ENCODE measurements around the gene CYSTM1. TPM values are rescaled to one million over a fixed set of nuclear protein-coding genes. Genes with fewer than 3 reads are reported as not detected.

The CYSTM1 gene
- total and polyA plus RNA-seq, 7 experiments from 2014 or later = 1.6 to 11.1 (median 3.5) TPM

DNA sequence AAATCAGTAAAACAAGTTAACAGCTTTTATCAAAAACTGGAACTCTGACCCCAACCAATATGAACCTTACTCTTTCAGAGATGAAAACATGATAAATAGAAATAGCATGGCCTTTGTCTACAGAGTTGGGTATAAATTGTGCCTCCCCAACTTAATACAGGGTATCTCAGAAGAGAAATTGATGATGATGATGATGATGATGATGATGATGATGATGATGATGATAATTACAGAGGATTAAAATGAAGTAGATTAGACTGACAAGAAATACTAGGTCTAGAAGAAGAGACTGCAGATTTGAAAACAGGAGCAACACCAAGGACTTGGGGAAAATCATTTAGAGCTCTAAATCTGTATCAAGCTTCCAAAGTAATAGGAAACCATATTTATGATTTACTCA, 100.8 kb downstream of the CYSTM1 start:
- Mint-ChIP-seq H3K36me3 (peaks cover 4 to 40% (median 26%) of the 10 kb centered on the region in 5 donors), H3K27ac (no peak overlapping the region)
- ATAC-seq = no peak

DNA sequence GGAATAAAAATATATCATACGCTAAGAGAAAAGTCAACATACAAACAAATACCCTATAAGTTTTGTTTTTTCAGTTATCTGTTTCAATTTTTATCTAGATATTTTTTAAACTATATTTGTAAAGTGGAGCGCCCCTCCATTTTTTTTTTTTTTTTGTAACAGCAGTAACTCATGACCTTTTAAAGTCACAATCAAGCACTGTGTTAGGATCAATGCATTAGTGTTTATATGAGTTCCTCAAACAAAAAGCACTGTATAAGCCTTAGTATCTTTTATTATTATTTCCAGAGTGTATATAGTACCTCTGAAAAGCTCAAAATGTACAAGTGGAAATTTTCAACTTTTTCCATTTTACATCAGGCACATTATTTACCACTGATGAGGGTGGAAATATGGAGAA, 107.3 kb downstream of the CYSTM1 start:
- ChIA-PET POLR2A (interaction anchor here (1.0 kb wide), 1 partner anchor 40 kb away, joined by 3 read pairs; no protein-coding TSS in a partner anchor), CTCF (interaction anchor here (0.7 kb wide), 1 partner anchor 1390 kb away, joined by 5 read pairs; no protein-coding TSS in a partner anchor)
- Histone ChIP-seq H3K4me1 (ENCODE audit: control insufficient read depth in 2 of 2, insufficient read depth in 2 of 2, low read length in 2 of 2) (no peaks in the 10 kb centered on the region), H3K4me3 (ENCODE audit: low read length) (no peak overlapping the region), H3K27me3 (ENCODE audit: control insufficient read depth in 2 of 2, insufficient read depth in 2 of 2, low read length in 2 of 2) (no peaks in the 10 kb centered on the region), H3K36me3 (ENCODE audit: control insufficient read depth in 2 of 3, insufficient read depth in 3 of 3, low read length in 3 of 3) (no peaks in the 10 kb centered on the region), H3K9me3 (ENCODE audit: control insufficient read depth in 2 of 3, low read length in 3 of 3) (no peaks in the 10 kb centered on the region), H3K27ac (ENCODE audit: low read depth, low read length) (no peak overlapping the region)
- Mint-ChIP-seq H3K4me1 (peaks cover 10 to 30% (median 12%) of the 10 kb centered on the region in 7 donors), H3K9me3 (peaks cover 0 to 2% (median 0%) of the 10 kb centered on the region in 11 donors), H3K36me3 (peaks cover 0 to 24% (median 9%) of the 10 kb centered on the region in 5 donors), H3K4me3 (no peak overlapping the region), H3K27ac (no peak overlapping the region), H3K27me3 (no peaks in the 10 kb centered on the region)
- ATAC-seq (no peak), DNase-seq (no peak)
- intact Hi-C loops (cut with micrococcal nuclease) = no loop called here

More for the DNA sequence above, 100.8 kb downstream of the CYSTM1 start:
- Histone ChIP-seq H3K4me1 (ENCODE audit: control insufficient read depth in 2 of 2, insufficient read depth in 2 of 2, low read length in 2 of 2) (no peaks in the 10 kb centered on the region), H3K36me3 (ENCODE audit: control insufficient read depth in 2 of 3, insufficient read depth in 3 of 3, low read length in 3 of 3) (no peaks in the 10 kb centered on the region), H3K9me3 (ENCODE audit: control insufficient read depth in 2 of 3, low read length in 3 of 3) (no peaks in the 10 kb centered on the region), H3K4me3 (ENCODE audit: low read length) (no peak overlapping the region), H3K27me3 (ENCODE audit: control insufficient read depth in 2 of 2, insufficient read depth in 2 of 2, low read length in 2 of 2) (no peaks in the 10 kb centered on the region), H3K27ac (ENCODE audit: low read depth, low read length) (no peak overlapping the region)
- H3K4me3 Mint-ChIP-seq = no peak overlapping the region
- ChIA-PET POLR2A (interaction anchor here (1.5 kb wide), 1 partner anchor 8 kb away, joined by 5 read pairs; no protein-coding TSS in a partner anchor), CTCF (interaction anchor here (0.6 kb wide), 1 partner anchor 505 kb away, joined by 4 read pairs; no protein-coding TSS in a partner anchor)
- H3K27me3 Mint-ChIP-seq = no peaks in the 10 kb centered on the region
- no peak for DNase-seq
- H3K9me3 Mint-ChIP-seq = peaks cover 0 to 2% (median 0%) of the 10 kb centered on the region in 11 donors
- peaks cover 8 to 18% (median 12%) of the 10 kb centered on the region in 7 donors for H3K4me1 Mint-ChIP-seq
- intact Hi-C loops (cut with micrococcal nuclease) = no loop called here

DNA sequence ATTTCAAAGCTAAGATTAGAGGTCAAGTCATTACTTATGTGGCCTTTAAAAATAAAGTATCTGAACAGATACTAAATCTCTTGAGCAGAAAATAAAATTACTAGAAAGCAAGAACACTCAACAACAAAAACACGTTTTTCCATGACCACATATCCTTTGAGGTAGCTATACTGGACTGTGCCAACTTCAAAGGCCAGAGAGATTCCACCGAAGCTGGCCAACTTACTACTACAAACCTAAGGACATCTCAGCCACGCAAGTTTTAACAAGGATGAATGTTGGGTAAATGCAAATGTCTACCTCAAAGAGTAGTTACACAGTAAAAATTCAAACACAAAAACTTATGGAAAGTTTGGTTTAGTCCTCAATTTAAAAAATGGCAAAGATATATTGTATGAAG, 109.0 kb downstream of the CYSTM1 start:
- ATAC-seq (no peak), DNase-seq (no peak)
- Histone ChIP-seq H3K36me3 (ENCODE audit: control insufficient read depth in 2 of 3, insufficient read depth in 3 of 3, low read length in 3 of 3) (no peaks in the 10 kb centered on the region), H3K27ac (ENCODE audit: low read depth, low read length) (no peak overlapping the region), H3K4me3 (ENCODE audit: low read length) (no peak overlapping the region), H3K9me3 (ENCODE audit: control insufficient read depth in 2 of 3, low read length in 3 of 3) (no peaks in the 10 kb centered on the region), H3K4me1 (ENCODE audit: control insufficient read depth in 2 of 2, insufficient read depth in 2 of 2, low read length in 2 of 2) (no peaks in the 10 kb centered on the region), H3K27me3 (ENCODE audit: control insufficient read depth in 2 of 2, insufficient read depth in 2 of 2, low read length in 2 of 2) (no peaks in the 10 kb centered on the region)
- intact Hi-C loops (cut with micrococcal nuclease) = no loop called here
- POLR2A ChIA-PET = interaction anchor here (0.7 kb wide), 1 partner anchor 15 kb away, joined by 3 read pairs; no protein-coding TSS in a partner anchor
- CTCF ChIA-PET = interaction anchor here (0.6 kb wide), 1 partner anchor 9 kb away, joined by 5 read pairs; no protein-coding TSS in a partner anchor
- H3K27ac Mint-ChIP-seq = no peak overlapping the region
- no peaks in the 10 kb centered on the region for H3K27me3 Mint-ChIP-seq
- no peaks in the 10 kb centered on the region for H3K9me3 Mint-ChIP-seq
- H3K4me3 Mint-ChIP-seq = no peak overlapping the region
- peaks cover 12 to 30% (median 24%) of the 10 kb centered on the region in 7 donors for H3K4me1 Mint-ChIP-seq
- H3K36me3 Mint-ChIP-seq = peaks cover 0 to 18% (median 5%) of the 10 kb centered on the region in 5 donors

DNA sequence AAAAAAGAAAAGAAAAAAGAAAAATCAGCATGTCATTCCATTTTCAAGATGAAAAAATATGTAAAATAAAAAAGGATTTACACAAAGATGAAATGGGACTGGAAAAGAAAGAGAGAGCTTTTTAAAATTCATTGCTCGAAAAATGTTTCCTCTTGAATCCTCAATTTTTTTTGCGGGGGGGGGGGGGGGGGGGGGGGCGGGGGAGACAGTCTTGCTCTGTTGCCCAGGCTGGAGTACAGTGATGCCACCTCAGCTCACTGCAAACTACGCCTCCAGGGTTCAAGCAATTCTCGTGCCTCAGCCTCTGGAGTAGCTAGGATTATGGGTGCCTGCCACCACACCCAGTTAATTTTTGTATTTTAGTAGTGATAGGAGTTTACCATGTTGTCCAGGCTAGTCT, 111.4 kb downstream of the CYSTM1 start:
- no peak overlapping the region for H3K27ac Mint-ChIP-seq
- H3K27me3 Mint-ChIP-seq = no peaks in the 10 kb centered on the region
- intact Hi-C loops (cut with micrococcal nuclease) = no loop called here
- H3K4me1 ChIP-seq (ENCODE audit: control insufficient read depth in 2 of 2, insufficient read depth in 2 of 2, low read length in 2 of 2) = no peaks in the 10 kb centered on the region
- H3K36me3 Mint-ChIP-seq = peaks cover 0 to 32% (median 17%) of the 10 kb centered on the region in 5 donors
- CTCF ChIA-PET = no interaction called here
- H3K27ac ChIP-seq (ENCODE audit: low read depth, low read length) = no peak overlapping the region
- no peaks in the 10 kb centered on the region for H3K36me3 ChIP-seq (ENCODE audit: control insufficient read depth in 2 of 3, insufficient read depth in 3 of 3, low read length in 3 of 3)
- no peak overlapping the region for H3K4me3 Mint-ChIP-seq
- peaks cover 22 to 48% (median 40%) of the 10 kb centered on the region in 7 donors for H3K4me1 Mint-ChIP-seq
- no peak for ATAC-seq
- H3K27me3 ChIP-seq (ENCODE audit: control insufficient read depth in 2 of 2, insufficient read depth in 2 of 2, low read length in 2 of 2) = no peaks in the 10 kb centered on the region
- POLR2A ChIA-PET = no interaction called here
- no peaks in the 10 kb centered on the region for H3K9me3 Mint-ChIP-seq
- no peak overlapping the region for H3K4me3 ChIP-seq (ENCODE audit: low read length)
- no peak for DNase-seq
- no peaks in the 10 kb centered on the region for H3K9me3 ChIP-seq (ENCODE audit: control insufficient read depth in 2 of 3, low read length in 3 of 3)

DNA sequence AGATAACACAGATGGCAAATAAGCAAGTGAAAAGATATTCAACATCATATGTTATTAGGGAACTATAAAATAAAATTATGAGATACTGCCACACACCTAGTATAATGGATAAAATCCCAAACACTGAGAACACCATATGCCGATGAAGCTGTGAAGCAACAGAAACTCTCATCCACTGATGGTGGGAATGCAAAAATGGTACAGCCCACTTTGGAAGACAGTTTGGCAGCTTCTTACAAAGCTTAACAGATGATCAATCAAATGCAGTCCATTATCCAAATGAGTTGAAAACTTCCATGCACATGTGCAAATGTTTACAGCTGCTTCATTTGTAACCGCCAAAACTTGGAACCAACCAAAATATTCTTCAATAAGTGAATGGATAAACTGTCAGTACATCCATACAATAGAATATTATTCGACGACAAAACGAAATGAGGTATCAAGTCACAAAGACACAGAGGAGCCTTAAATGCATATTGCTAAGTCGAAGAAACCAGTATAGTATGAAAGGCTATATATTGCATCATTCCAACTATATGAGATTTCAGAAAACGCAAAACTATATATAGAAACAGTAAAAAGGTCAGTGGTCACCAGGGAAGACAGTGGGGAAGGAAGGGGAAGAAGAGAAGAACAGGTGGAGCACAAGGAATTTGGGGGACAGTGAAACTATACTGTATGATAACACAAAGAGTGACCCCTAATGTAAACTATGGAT, 113.0 kb downstream of the CYSTM1 start:
- peaks cover 27 to 56% (median 48%) of the 10 kb centered on the region in 7 donors for H3K4me1 Mint-ChIP-seq

DNA sequence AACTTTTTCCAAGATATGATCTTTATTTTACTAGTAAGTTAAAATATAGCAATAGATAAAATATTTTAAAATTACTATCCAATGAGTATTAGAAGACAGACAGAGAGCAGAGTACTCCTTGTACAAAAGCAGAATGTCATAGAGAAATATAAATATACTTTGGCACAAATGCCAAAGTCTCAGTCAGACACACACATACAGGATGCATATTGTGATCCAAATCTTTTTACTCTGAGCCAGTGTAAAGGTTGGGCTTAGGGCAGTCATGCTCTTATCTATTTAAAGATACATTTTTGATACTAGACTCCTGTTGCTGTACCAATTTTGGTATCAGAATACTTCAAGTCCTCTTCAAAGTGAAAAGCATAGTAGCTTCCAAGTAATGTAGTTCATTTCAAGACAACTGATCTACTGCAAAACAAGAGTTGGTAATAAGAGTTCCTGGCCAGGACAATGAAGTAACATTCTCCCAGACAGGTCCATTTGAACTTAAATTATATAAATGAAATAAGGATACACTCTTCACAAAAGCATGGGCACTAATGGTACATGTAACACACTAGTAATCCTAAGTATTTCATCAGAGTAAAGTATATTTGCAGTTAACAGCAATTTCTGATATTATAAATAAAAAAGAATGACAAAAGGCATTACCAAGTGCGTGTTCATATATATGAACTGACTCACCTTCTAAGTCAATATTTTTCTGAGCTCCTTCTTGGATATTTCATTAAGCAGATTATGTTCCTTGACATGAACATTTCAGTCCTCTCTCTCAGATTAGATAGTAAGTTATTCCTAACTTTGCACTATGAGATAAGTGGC, 117.4 kb downstream of the CYSTM1 start:
- ATAC-seq (no peak), DNase-seq (no peak)
- Mint-ChIP-seq H3K27me3 (no peaks in the 10 kb centered on the region), H3K36me3 (peaks cover 0 to 31% (median 19%) of the 10 kb centered on the region in 5 donors), H3K4me1 (peaks cover 43 to 81% (median 76%) of the 10 kb centered on the region in 7 donors), H3K27ac (peak overlapping the region in 5 of 9 donors; percentile 26 to 78 (median 72)), H3K4me3 (peak overlapping the region in 8 of 10 donors; percentile 1 to 54 (median 38)), H3K9me3 (no peaks in the 10 kb centered on the region)
- no peaks in the 10 kb centered on the region for H3K9me3 ChIP-seq (ENCODE audit: control insufficient read depth in 2 of 3, low read length in 3 of 3)
- no peaks in the 10 kb centered on the region for H3K36me3 ChIP-seq (ENCODE audit: control insufficient read depth in 2 of 3, insufficient read depth in 3 of 3, low read length in 3 of 3)
- H3K4me1 ChIP-seq (ENCODE audit: control insufficient read depth in 2 of 2, insufficient read depth in 2 of 2, low read length in 2 of 2) = peaks cover 0 to 13% of the 10 kb centered on the region in 2 donors
- CTCF ChIA-PET = interaction anchor here (0.6 to 0.9 kb wide), 4 partner anchors 48 to 1467 kb away, joined by 3 to 4 read pairs (median 4); no protein-coding TSS in a partner anchor
- no peaks in the 10 kb centered on the region for H3K27me3 ChIP-seq (ENCODE audit: control insufficient read depth in 2 of 2, insufficient read depth in 2 of 2, low read length in 2 of 2)
- POLR2A ChIA-PET = interaction anchor here (1.1 to 1.8 kb wide), 2 partner anchors 10 to 109 kb away, joined by 3 to 5 read pairs; partner anchors contain the start of gene ANKHD1
- H3K4me3 ChIP-seq (ENCODE audit: low read length) = no peak overlapping the region
- intact Hi-C loops (cut with micrococcal nuclease) = loop anchor here in 1 of 2 donors (2.0 kb wide), 1 partner anchor 64 kb away; no protein-coding TSS in a partner anchor
- no peak overlapping the region for H3K27ac ChIP-seq (ENCODE audit: low read depth, low read length)

More for the DNA sequence above, 113.0 kb downstream of the CYSTM1 start:
- DNase-seq = no peak
- H3K4me1 ChIP-seq (ENCODE audit: control insufficient read depth in 2 of 2, insufficient read depth in 2 of 2, low read length in 2 of 2) = peaks cover 0 to 5% of the 10 kb centered on the region in 2 donors
- no peak overlapping the region for H3K4me3 Mint-ChIP-seq
- no peak overlapping the region for H3K4me3 ChIP-seq (ENCODE audit: low read length)
- H3K27me3 ChIP-seq (ENCODE audit: control insufficient read depth in 2 of 2, insufficient read depth in 2 of 2, low read length in 2 of 2) = no peaks in the 10 kb centered on the region
- H3K27ac Mint-ChIP-seq = peak overlapping the region in 1 of 9 donors; percentile 1
- no peaks in the 10 kb centered on the region for H3K27me3 Mint-ChIP-seq
- H3K9me3 ChIP-seq (ENCODE audit: control insufficient read depth in 2 of 3, low read length in 3 of 3) = no peaks in the 10 kb centered on the region
- no peaks in the 10 kb centered on the region for H3K36me3 ChIP-seq (ENCODE audit: control insufficient read depth in 2 of 3, insufficient read depth in 3 of 3, low read length in 3 of 3)
- H3K9me3 Mint-ChIP-seq = no peaks in the 10 kb centered on the region
- no peak overlapping the region for H3K27ac ChIP-seq (ENCODE audit: low read depth, low read length)
- ATAC-seq = no peak
- ChIA-PET POLR2A (no interaction called here), CTCF (no interaction called here)
- H3K36me3 Mint-ChIP-seq = peaks cover 0 to 34% (median 19%) of the 10 kb centered on the region in 5 donors
- intact Hi-C loops (cut with micrococcal nuclease) = no loop called here

Data from naive thymus-derived CD4-positive, alpha-beta T cell (primary cell).